ENCODE data around the gene FKBP15. TPM values are rescaled to one million over a fixed set of nuclear protein-coding genes. Genes with fewer than 3 reads are reported as not detected.

The FKBP15 gene
- total RNA-seq, 1 experiment from 2014 or later: 14.9 TPM

DNA sequence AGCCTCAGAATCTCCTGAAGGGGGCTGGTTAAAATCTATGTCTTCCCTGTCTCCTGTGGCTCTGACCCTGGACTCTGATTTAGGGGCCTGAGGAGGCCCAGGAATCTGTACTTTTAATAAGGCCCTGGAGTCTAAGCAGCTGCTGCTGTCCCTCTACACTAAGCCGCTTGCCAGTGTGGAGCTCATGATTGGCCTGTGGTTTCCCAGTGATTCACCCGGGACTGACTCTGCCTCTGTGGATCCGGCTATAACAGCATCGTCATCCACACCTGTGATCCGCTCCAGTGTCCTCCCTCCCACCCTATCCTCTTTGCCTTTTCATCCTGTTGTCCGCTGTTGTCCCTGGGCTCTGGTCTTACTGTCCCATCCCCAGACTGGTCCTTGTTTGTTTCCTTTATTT lies 66.6 kb downstream of the FKBP15 start:
- TF ChIP-seq ETV6 (CRISPR knock-in tag; IDR thresholded peaks at IDR 0.05) (no peak), ZNF121 (CRISPR knock-in tag; IDR thresholded peaks at IDR 0.05) (no peak), SP1 (CRISPR knock-in tag; conservative IDR thresholded peaks at IDR 0.05) (no peak), NR3C1 (CRISPR knock-in tag; conservative IDR thresholded peaks at IDR 0.05; ENCODE audit: low read depth) (no peak), JUN (CRISPR knock-in tag; IDR thresholded peaks at IDR 0.05) (no peak), RORB (CRISPR knock-in tag; IDR thresholded peaks at IDR 0.05) (no peak)
- TF ChIP-seq, protein P1, sequence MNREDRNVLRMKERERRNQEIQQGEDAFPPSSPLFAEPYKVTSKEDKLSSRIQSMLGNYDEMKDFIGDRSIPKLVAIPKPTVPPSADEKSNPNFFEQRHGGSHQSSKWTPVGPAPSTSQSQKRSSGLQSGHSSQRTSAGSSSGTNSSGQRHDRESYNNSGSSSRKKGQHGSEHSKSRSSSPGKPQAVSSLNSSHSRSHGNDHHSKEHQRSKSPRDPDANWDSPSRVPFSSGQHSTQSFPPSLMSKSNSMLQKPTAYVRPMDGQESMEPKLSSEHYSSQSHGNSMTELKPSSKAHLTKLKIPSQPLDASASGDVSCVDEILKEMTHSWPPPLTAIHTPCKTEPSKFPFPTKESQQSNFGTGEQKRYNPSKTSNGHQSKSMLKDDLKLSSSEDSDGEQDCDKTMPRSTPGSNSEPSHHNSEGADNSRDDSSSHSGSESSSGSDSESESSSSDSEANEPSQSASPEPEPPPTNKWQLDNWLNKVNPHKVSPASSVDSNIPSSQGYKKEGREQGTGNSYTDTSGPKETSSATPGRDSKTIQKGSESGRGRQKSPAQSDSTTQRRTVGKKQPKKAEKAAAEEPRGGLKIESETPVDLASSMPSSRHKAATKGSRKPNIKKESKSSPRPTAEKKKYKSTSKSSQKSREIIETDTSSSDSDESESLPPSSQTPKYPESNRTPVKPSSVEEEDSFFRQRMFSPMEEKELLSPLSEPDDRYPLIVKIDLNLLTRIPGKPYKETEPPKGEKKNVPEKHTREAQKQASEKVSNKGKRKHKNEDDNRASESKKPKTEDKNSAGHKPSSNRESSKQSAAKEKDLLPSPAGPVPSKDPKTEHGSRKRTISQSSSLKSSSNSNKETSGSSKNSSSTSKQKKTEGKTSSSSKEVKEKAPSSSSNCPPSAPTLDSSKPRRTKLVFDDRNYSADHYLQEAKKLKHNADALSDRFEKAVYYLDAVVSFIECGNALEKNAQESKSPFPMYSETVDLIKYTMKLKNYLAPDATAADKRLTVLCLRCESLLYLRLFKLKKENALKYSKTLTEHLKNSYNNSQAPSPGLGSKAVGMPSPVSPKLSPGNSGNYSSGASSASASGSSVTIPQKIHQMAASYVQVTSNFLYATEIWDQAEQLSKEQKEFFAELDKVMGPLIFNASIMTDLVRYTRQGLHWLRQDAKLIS (CRISPR knock-in tag; IDR thresholded peaks at IDR 0.05; ENCODE audit: borderline replicate concordance): no peak
- TF ChIP-seq, protein P2, sequence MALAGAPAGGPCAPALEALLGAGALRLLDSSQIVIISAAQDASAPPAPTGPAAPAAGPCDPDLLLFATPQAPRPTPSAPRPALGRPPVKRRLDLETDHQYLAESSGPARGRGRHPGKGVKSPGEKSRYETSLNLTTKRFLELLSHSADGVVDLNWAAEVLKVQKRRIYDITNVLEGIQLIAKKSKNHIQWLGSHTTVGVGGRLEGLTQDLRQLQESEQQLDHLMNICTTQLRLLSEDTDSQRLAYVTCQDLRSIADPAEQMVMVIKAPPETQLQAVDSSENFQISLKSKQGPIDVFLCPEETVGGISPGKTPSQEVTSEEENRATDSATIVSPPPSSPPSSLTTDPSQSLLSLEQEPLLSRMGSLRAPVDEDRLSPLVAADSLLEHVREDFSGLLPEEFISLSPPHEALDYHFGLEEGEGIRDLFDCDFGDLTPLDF (CRISPR knock-in tag; IDR thresholded peaks at IDR 0.05): no peak
- TF ChIP-seq, protein P3, sequence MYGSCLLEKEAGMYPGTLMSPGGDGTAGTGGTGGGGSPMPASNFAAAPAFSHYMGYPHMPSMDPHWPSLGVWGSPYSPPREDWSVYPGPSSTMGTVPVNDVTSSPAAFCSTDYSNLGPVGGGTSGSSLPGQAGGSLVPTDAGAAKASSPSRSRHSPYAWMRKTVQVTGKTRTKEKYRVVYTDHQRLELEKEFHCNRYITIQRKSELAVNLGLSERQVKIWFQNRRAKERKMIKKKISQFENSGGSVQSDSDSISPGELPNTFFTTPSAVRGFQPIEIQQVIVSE (CRISPR knock-in tag; IDR thresholded peaks at IDR 0.05; ENCODE audit: borderline replicate concordance): no peak
- TF ChIP-seq, protein P4, sequence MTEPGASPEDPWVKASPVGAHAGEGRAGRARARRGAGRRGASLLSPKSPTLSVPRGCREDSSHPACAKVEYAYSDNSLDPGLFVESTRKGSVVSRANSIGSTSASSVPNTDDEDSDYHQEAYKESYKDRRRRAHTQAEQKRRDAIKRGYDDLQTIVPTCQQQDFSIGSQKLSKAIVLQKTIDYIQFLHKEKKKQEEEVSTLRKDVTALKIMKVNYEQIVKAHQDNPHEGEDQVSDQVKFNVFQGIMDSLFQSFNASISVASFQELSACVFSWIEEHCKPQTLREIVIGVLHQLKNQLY (CRISPR knock-in tag; IDR thresholded peaks at IDR 0.05): no peak
- ChIA-PET POLR2A (no interaction called here), CTCF (no interaction called here)
- H3K4me3 Mint-ChIP-seq: no peak overlapping the region
- no peaks in the 10 kb centered on the region for H3K9me3 Mint-ChIP-seq
- peaks cover 27% of the 10 kb centered on the region for H3K4me1 Mint-ChIP-seq
- ATAC-seq (no peak), DNase-seq (ENCODE audit: low spot score) (no peak)
- H3K36me3 Mint-ChIP-seq: peaks cover 3% of the 10 kb centered on the region; the same call in 1 of the 2 replicates
- peaks cover 20% of the 10 kb centered on the region for H3K27me3 Mint-ChIP-seq (ENCODE audit: low read depth)
- no peak overlapping the region for H3K27ac Mint-ChIP-seq

DNA sequence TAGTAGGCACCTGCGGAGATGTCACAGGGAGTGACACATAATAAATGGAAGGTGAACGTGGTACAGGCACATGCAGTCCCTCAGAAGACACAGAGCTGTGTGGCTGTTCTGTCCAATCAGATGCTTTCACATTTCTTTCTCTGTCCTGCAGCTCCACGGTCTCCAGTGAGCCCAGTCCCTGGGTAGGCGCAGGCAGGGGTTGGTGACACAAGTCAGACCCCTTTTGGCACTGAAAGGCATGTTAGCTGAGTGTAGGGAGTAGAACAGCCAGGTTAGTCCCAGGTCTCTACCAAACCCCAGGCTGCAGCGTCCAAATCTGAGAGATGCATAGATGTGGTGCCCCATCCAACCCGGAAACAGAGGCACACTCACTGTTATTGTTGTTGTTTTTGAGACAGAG lies 67.5 kb downstream of the FKBP15 start:
- Mint-ChIP-seq H3K27me3 (ENCODE audit: low read depth) (peaks cover 20% of the 10 kb centered on the region), H3K36me3 (peaks cover 3% of the 10 kb centered on the region; the same call in 1 of the 2 replicates), H3K4me1 (peaks cover 24% of the 10 kb centered on the region), H3K27ac (no peak overlapping the region), H3K9me3 (no peaks in the 10 kb centered on the region), H3K4me3 (no peak overlapping the region)
- DNase-seq (ENCODE audit: low spot score) (no peak), ATAC-seq (no peak)
- CTCF ChIA-PET: no interaction called here
- POLR2A ChIA-PET: no interaction called here
- no peak for TF ChIP-seq TEAD4 (CRISPR knock-in tag; IDR thresholded peaks at IDR 0.05)
- no peak for TF ChIP-seq JUN (CRISPR knock-in tag; IDR thresholded peaks at IDR 0.05)
- TF ChIP-seq SOX15 (CRISPR knock-in tag; IDR thresholded peaks at IDR 0.05): no peak
- TF ChIP-seq, protein P5, sequence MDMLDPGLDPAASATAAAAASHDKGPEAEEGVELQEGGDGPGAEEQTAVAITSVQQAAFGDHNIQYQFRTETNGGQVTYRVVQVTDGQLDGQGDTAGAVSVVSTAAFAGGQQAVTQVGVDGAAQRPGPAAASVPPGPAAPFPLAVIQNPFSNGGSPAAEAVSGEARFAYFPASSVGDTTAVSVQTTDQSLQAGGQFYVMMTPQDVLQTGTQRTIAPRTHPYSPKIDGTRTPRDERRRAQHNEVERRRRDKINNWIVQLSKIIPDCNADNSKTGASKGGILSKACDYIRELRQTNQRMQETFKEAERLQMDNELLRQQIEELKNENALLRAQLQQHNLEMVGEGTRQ (CRISPR knock-in tag; IDR thresholded peaks at IDR 0.05): no peak
- TF ChIP-seq, protein P6, sequence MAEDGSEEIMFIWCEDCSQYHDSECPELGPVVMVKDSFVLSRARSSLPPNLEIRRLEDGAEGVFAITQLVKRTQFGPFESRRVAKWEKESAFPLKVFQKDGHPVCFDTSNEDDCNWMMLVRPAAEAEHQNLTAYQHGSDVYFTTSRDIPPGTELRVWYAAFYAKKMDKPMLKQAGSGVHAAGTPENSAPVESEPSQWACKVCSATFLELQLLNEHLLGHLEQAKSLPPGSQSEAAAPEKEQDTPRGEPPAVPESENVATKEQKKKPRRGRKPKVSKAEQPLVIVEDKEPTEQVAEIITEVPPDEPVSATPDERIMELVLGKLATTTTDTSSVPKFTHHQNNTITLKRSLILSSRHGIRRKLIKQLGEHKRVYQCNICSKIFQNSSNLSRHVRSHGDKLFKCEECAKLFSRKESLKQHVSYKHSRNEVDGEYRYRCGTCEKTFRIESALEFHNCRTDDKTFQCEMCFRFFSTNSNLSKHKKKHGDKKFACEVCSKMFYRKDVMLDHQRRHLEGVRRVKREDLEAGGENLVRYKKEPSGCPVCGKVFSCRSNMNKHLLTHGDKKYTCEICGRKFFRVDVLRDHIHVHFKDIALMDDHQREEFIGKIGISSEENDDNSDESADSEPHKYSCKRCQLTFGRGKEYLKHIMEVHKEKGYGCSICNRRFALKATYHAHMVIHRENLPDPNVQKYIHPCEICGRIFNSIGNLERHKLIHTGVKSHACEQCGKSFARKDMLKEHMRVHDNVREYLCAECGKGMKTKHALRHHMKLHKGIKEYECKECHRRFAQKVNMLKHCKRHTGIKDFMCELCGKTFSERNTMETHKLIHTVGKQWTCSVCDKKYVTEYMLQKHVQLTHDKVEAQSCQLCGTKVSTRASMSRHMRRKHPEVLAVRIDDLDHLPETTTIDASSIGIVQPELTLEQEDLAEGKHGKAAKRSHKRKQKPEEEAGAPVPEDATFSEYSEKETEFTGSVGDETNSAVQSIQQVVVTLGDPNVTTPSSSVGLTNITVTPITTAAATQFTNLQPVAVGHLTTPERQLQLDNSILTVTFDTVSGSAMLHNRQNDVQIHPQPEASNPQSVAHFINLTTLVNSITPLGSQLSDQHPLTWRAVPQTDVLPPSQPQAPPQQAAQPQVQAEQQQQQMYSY (CRISPR knock-in tag; IDR thresholded peaks at IDR 0.05): no peak
- TF ChIP-seq IRF2 (CRISPR knock-in tag; IDR thresholded peaks at IDR 0.05; ENCODE audit: borderline replicate concordance, low read depth): no peak
- no peak for TF ChIP-seq NFYB (CRISPR knock-in tag; conservative IDR thresholded peaks at IDR 0.05; ENCODE audit: low read depth)
- no peak for TF ChIP-seq FOXJ3 (CRISPR knock-in tag; IDR thresholded peaks at IDR 0.05; ENCODE audit: borderline replicate concordance)
- no peak for TF ChIP-seq CREM (CRISPR knock-in tag; IDR thresholded peaks at IDR 0.05)
- TF ChIP-seq JAZF1 (CRISPR knock-in tag; IDR thresholded peaks at IDR 0.05): no peak
- TF ChIP-seq, protein P7, sequence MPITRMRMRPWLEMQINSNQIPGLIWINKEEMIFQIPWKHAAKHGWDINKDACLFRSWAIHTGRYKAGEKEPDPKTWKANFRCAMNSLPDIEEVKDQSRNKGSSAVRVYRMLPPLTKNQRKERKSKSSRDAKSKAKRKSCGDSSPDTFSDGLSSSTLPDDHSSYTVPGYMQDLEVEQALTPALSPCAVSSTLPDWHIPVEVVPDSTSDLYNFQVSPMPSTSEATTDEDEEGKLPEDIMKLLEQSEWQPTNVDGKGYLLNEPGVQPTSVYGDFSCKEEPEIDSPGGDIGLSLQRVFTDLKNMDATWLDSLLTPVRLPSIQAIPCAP (CRISPR knock-in tag; IDR thresholded peaks at IDR 0.05): no peak
- TF ChIP-seq RORB (CRISPR knock-in tag; IDR thresholded peaks at IDR 0.05): no peak
- TF ChIP-seq, protein P8, sequence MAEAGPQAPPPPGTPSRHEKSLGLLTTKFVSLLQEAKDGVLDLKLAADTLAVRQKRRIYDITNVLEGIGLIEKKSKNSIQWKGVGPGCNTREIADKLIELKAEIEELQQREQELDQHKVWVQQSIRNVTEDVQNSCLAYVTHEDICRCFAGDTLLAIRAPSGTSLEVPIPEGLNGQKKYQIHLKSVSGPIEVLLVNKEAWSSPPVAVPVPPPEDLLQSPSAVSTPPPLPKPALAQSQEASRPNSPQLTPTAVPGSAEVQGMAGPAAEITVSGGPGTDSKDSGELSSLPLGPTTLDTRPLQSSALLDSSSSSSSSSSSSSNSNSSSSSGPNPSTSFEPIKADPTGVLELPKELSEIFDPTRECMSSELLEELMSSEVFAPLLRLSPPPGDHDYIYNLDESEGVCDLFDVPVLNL (CRISPR knock-in tag; IDR thresholded peaks at IDR 0.05; ENCODE audit: borderline replicate concordance, low read depth): no peak
